Activated T-cell treated with anti-CD3 and anti-CD28 coated beads, Interleukin-2, amount 50 U/mL, for 4 hours (primary cell): Measurements from ENCODE around the gene ZCCHC24. TPM values are rescaled to one million over a fixed set of nuclear protein-coding genes. Genes with fewer than 3 reads are reported as not detected.

ENCODE experiments used
- ATAC-seq, 2 donors: fragments of 200-7000 bp; cut with Tn5 transposase; one replicate each; pipeline ENCODE4 v1.10.0; 2021
- DNase-seq: peaks from one replicate; pipeline ENCODE4 v3.0.0-alpha.2; 2020
- H3K27me3 Mint-ChIP-seq: one replicate; pipeline ENCODE4 v1.8.0; 2021; ENCODE audit warnings: low read depth, mixed read lengths
- H3K36me3 Mint-ChIP-seq: one replicate; pipeline ENCODE4 v1.8.0; 2022; ENCODE audit warnings: mixed read lengths; ENCODE audit not compliant: insufficient read depth
- H3K4me1 Mint-ChIP-seq: one replicate; pipeline ENCODE4 v1.8.0; 2021; ENCODE audit warnings: low read depth, mixed read lengths
- H3K4me3 Mint-ChIP-seq: one replicate; pipeline ENCODE4 v1.8.0; 2021; ENCODE audit warnings: mild to moderate bottlenecking, moderate library complexity, mixed read lengths
- H3K9me3 Mint-ChIP-seq: one replicate; pipeline ENCODE4 v1.8.0; 2021; ENCODE audit warnings: mixed read lengths
- total RNA-seq, 3 donors: library from RNA; stranded (reverse); gene quantifications; one replicate each; pipeline ENCODE4 v1.2.1, GENCODE V29; 2021

ZCCHC24 gene
- total RNA-seq, 3 donors from 2014 or later, result 0.26 to 0.92 (median 0.63) TPM

DNA sequence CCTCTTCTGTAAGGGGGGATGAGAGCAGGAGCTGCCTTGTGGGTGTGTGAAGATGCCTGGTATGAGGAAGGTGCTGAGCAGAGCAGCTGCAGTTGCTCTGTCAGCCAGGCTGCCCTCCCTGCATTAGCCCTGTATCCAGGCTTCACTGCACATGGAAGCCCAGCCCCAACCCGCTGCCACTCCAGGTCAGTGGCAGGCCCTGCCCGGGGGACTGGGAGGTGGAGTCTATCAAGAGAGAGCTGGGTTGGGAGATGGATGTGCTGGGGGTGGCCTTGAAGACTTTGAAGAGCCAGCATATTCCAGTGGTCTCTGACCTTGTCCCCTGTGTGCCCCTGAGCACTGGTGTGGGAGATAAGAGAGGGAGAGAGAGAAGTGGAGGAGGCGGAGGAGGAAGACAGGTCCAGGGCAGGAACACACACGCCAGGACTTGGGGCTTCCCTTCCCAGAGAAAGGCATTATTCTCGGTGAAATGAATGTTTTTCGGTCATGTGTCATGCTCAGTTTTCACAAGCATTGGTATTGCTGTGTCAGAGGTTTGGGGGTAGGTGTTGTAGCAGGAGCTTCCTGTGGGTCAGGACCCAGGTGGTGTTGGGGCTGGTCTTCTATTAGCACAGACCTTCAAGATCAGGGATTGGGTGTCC lies 95.5 kb downstream of the ZCCHC24 start:
- no peaks in the 10 kb centered on the region for H3K9me3 Mint-ChIP-seq
- H3K4me3 Mint-ChIP-seq, result peak overlapping the region; percentile 88
- H3K4me1 Mint-ChIP-seq, result peaks cover 34% of the 10 kb centered on the region
- ATAC-seq (no peak), DNase-seq (no peak)
- H3K36me3 Mint-ChIP-seq, result peaks cover 40% of the 10 kb centered on the region
- H3K27me3 Mint-ChIP-seq, result no peaks in the 10 kb centered on the region

DNA sequence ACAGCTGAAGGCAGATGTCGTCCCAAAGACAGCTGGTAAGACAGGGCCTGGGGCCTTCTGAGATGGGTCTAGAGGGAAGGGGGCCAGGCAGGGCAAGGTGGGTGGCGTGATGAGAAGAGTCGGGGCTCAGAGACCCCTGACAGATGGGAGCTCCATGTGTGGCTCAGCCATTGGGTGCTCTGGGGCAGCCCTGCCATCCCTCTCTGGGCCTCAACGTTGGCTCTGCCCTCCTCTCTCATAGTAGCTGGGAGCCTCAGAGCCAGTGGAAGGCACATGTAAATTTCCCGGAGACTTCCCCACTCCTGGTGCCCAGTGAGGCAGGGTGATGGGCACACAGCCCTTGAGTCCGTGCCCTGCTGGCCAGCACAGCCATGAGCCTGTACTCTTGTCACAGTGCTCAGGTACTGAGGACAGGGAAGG lies 96.3 kb downstream of the ZCCHC24 start:
- no peak for ATAC-seq

DNA sequence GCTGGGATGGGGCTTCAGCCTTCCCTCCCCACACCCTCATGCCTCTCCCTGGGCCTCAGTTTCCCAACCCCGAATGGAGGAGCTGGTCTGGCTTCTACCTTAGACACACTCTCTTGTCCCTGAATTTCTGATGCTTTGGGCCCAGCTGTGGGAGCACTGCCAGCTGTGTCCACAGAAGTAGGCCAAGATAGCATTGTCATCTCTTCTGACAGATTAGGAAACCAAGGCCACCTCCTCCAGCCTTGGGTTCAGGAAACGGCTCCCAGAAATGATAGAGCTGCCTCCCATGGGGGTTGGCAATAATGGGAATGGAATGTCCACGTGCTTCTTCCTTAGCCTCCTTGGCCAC lies 96.8 kb downstream of the ZCCHC24 start:
- H3K4me3 Mint-ChIP-seq, result peak overlapping the region; percentile 88
- no peaks in the 10 kb centered on the region for H3K9me3 Mint-ChIP-seq
- peaks cover 33% of the 10 kb centered on the region for H3K4me1 Mint-ChIP-seq
- no peak for ATAC-seq
- H3K27me3 Mint-ChIP-seq, result no peaks in the 10 kb centered on the region
- DNase-seq, result no peak
- peaks cover 29% of the 10 kb centered on the region for H3K36me3 Mint-ChIP-seq

More for the DNA sequence above, 96.3 kb downstream of the ZCCHC24 start:
- no peak for DNase-seq
- Mint-ChIP-seq H3K4me3 (peak overlapping the region; percentile 88), H3K27me3 (no peaks in the 10 kb centered on the region), H3K4me1 (peaks cover 36% of the 10 kb centered on the region), H3K9me3 (no peaks in the 10 kb centered on the region), H3K36me3 (peaks cover 33% of the 10 kb centered on the region)

DNA sequence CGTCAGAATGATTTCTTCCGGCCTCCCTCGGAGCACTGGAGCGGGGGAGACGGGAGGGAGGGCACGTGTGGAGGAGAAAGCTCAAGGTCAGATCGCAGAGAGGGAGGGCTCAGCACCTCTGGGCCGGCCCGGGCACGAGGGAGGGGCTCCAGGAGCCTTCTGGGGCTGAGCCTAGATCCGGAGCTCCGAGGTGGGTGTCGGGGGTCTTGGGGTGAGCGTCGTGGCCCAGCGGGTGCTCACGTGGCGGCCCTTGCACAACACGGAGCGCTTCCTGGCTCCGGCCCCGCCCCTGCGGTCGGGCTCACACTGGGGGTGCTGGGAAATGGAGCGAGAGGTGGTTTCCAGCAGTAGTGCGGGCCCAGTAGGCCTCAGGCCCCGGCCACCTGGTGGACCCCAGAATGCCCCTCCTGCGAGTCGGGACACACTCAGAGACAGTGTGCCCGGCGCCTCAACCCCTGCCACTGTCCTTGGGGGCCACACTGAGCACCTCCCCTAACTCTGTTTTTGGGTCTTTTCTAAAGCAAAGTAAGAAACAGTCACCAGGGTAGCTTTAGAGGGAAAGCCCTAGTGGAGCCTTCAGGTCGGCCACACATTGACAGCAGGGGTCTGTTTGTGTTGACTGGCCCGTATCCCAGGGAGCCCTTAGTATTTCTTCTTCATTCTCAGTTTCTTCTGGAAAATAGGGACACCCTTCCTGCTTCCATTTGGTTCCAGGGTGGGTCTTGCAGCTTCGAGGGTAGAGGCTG lies 97.4 kb downstream of the ZCCHC24 start:
- DNase-seq (peak; percentile 71), ATAC-seq (peak; percentile 65 to 69)
- peaks cover 30% of the 10 kb centered on the region for H3K4me1 Mint-ChIP-seq
- no peaks in the 10 kb centered on the region for H3K9me3 Mint-ChIP-seq
- H3K4me3 Mint-ChIP-seq, result peak overlapping the region; percentile 88
- no peaks in the 10 kb centered on the region for H3K27me3 Mint-ChIP-seq
- peaks cover 23% of the 10 kb centered on the region for H3K36me3 Mint-ChIP-seq

DNA sequence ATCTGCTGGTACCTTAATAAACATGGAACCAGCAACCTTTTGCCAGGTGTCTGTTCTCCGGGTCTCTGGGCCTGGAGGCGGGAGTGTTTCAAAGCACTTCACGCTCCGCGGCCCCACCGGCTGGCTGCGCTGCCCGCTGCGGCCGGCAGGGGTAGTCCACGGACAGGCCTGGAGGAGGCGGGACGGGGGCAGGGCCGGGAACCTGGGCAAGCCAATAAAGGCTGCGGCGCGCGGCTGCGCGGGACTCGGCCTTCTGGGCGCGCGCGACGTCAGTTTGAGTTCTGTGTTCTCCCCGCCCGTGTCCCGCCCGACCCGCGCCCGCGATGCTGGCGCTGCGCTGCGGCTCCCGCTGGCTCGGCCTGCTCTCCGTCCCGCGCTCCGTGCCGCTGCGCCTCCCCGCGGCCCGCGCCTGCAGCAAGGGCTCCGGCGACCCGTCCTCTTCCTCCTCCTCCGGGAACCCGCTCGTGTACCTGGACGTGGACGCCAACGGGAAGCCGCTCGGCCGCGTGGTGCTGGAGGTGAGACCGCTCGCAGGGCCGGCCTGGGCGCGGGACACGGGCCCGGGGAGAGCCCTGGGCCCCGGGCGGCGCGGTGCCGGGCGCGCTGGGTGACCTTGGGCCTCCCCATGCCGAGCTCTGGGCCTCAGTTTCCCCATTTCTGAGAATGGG lies 98.1 kb downstream of the ZCCHC24 start, which contains the start of gene PPIF:
Gene PPIF, plus strand, starts transcription at position 244 of the 668 bp plus-strand sequence. Its CDS starts 80 bp downstream, at position 324.
- peaks cover 30% of the 10 kb centered on the region for H3K4me1 Mint-ChIP-seq
- peak; percentile 88 to 93 for ATAC-seq
- H3K36me3 Mint-ChIP-seq, result peaks cover 17% of the 10 kb centered on the region
- H3K27me3 Mint-ChIP-seq, result no peaks in the 10 kb centered on the region
- peak within 1 kb of the TSS; percentile 88 for H3K4me3 Mint-ChIP-seq
- DNase-seq, result peak; percentile 95
- no peaks in the 10 kb centered on the region for H3K9me3 Mint-ChIP-seq

DNA sequence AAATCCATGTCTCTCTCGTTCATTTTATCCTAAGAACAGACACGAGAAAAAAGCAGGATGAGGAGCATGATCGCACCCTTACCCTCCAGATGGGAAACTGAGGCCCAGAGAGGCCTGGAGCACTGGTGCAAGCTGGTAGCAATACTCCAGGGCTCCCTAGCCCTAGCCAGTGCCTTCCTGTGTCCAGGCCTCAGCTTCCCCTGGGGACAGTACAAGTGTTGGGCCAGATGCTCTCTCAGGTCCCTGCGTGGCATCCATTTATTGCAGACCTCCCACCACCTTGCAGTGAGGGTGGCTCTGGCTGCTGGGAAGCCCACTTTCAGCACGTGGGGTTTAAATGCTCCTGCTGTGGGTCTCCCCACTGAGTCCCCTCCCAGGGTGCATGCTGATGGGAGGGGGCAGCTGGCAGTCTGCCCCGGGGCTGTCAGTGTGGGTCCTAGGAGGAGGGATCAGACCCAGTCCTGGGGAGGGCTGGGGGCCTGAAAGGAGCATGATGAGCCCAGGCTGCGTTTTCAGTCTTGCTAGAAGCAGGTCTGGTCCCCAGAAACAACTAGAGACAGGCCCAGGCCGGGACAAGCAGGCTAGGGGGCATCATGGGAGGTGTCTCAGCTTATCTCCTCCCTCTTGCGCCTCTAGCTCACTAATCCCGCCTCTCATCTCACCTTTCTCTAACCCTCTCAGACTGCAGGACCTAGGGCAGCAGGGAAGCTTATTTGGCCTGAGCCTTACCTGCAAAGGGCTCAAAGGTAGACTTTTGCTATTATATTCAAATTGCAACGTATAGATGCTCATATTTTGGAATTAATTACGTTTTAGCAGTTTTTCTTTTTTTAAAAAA lies 98.8 kb downstream of the ZCCHC24 start:
- Mint-ChIP-seq H3K36me3 (peaks cover 14% of the 10 kb centered on the region), H3K27me3 (no peaks in the 10 kb centered on the region), H3K4me1 (peaks cover 27% of the 10 kb centered on the region), H3K9me3 (no peaks in the 10 kb centered on the region), H3K4me3 (peak overlapping the region; percentile 88)
- DNase-seq, result no peak
- no peak for ATAC-seq

DNA sequence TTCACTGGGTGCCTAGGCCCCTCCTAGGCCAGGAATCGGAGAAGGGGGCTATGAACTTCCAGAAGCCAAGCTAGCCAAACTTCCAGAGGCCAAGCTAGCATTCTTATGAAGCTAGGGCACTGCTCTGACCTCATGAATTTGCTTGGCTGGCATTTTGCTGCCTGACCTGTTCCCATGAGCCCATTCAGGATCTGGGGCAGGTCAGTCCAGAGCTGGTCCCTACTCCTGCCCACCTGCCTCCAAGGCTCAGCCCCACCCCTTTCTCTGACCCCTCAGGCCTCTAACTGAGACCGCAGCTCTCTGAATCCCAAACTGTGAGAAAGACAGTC lies 99.4 kb downstream of the ZCCHC24 start:
- Mint-ChIP-seq H3K27me3 (no peaks in the 10 kb centered on the region), H3K4me3 (peak overlapping the region; percentile 40), H3K4me1 (peaks cover 27% of the 10 kb centered on the region), H3K9me3 (no peaks in the 10 kb centered on the region), H3K36me3 (peaks cover 14% of the 10 kb centered on the region)
- DNase-seq (no peak), ATAC-seq (no peak)

DNA sequence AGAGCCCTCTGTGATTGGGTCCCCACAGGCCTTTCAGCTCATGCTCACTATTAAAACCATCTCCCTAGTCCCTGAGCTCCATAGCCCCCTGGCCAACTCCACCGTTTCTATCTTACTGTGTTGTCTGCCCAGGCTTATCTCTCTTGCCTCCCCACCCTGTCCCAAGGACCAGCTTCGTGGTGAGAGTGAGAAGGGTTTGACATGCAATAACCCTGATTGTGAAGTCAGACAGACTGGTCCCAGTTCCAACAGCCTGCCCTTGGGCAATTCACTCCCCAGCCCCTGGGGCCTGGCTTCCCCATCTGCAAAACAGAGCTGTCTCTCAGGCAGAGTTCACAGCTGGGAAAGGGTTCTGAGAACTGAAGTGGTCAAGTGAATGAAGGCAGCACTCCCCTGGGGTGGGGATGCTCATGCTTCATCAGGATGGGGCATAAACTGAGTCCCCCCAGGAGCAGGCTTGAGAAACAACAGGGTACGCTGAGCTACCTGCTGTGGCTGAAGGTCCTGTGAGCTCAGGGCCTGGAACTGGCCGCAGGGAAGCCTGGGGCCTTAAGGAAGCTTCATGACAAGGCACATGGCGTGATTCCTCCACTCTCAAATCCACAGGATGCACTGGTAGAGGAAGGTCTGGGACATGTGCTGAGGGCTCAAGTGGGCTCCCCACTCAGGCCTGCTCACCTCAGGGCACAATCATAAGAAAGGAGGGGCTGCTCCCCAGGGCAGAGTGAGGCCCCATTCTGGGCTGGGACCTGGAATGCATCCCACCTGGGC lies 100.0 kb downstream of the ZCCHC24 start:
- no peak overlapping the region for H3K4me3 Mint-ChIP-seq
- H3K27me3 Mint-ChIP-seq, result no peaks in the 10 kb centered on the region
- DNase-seq, result no peak
- H3K9me3 Mint-ChIP-seq, result no peaks in the 10 kb centered on the region
- H3K36me3 Mint-ChIP-seq, result peaks cover 14% of the 10 kb centered on the region
- ATAC-seq, result no peak
- H3K4me1 Mint-ChIP-seq, result peaks cover 29% of the 10 kb centered on the region

DNA sequence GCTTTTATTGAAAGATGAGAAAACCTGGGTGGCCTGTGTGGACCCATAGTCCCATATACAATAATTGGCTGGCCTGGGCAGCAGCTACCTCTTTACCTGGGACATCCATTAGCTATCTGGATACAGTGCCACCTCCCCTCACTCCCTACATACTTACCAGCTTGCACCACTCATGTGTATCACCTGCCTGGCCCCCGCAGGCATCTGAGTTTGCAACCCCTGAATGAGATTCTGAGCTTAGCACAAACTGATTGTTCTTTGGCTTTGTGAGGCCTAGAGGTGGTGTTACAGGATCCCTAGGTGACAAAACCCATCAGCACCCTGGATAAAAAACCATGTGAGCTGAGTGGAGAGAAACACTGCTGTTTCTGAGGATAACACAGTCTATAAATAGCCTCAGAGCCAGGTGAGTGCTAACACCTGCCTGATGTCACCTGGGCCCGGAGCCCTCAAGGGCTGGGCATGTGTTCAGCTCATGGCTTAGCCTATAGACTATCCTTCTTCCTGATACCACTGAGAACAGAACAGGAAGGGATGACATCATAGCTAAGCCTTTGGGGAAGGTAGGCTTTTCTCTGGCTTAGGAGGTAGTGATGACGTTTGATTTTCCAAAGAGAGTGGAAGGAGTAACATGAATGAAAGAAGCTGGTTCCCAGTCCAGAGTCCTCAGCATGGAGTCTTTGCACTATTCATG lies 100.8 kb downstream of the ZCCHC24 start:
- Mint-ChIP-seq H3K27me3 (no peaks in the 10 kb centered on the region), H3K36me3 (peaks cover 9% of the 10 kb centered on the region), H3K4me1 (peaks cover 24% of the 10 kb centered on the region), H3K9me3 (no peaks in the 10 kb centered on the region), H3K4me3 (no peak overlapping the region)
- no peak for DNase-seq
- no peak for ATAC-seq

DNA sequence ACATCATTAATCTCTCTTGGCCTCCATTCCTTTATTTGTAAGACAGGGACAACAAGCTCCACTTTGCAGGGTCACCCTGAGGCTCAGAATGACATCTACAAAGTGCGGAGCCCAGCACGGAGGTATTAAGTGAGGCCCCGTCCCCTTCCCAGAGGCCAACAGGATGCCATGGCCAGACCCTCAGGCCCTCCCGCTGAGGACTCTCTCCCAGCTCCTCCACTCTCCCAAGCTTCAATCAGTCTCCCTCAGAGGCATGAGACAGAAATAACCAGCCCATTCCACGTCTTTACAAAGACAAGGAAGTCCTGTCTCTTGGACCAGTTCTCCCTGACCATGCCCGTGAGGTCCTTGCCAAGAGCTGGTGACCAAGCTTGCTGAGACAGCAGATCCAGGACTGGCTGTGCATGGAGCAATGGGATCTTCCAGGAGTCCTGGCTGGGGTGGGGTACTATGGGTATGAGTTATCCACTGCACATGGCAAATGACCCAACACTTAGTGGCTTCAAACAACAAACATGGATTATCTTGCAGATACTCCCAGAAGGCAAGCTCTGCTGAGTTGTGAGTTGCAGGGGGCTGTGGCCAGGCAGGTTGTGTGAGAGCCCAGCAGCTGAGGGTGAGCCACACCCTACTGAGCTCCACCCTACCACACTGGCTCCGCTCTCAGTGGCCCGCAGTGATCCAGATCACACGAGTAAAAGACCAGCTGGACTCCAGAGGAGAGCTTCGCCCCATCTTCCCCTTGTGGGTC lies 102.4 kb downstream of the ZCCHC24 start:
- Mint-ChIP-seq H3K4me1 (peaks cover 10% of the 10 kb centered on the region), H3K9me3 (no peaks in the 10 kb centered on the region), H3K4me3 (no peak overlapping the region), H3K36me3 (no peaks in the 10 kb centered on the region), H3K27me3 (no peaks in the 10 kb centered on the region)
- DNase-seq, result no peak
- ATAC-seq, result no peak

DNA sequence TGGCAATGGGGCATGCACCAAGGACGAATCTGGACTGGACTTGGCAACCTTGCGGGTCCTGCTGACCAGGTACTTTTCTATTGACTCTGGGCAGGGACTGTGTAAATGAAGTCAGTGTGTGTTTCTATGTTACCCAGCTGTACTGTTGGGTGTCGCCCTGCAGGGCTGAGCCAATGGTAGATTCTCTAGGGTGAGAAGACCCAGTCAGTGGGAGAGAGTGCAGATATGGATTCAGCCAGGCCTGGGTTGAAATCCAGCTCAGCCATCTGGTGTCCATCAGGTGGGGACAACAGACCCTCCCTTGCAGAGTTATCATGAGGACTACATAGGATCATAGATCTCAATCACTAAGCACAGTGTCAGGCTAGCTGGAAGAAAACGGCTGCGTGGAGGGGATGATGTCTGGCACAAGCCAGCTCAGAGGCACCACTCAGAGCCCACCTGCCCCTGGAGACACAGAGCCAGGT lies 103.1 kb downstream of the ZCCHC24 start:
- H3K9me3 Mint-ChIP-seq, result no peaks in the 10 kb centered on the region
- ATAC-seq, result no peak
- DNase-seq, result no peak
- H3K4me1 Mint-ChIP-seq, result peaks cover 10% of the 10 kb centered on the region
- no peak overlapping the region for H3K4me3 Mint-ChIP-seq
- H3K36me3 Mint-ChIP-seq, result no peaks in the 10 kb centered on the region
- H3K27me3 Mint-ChIP-seq, result no peaks in the 10 kb centered on the region

DNA sequence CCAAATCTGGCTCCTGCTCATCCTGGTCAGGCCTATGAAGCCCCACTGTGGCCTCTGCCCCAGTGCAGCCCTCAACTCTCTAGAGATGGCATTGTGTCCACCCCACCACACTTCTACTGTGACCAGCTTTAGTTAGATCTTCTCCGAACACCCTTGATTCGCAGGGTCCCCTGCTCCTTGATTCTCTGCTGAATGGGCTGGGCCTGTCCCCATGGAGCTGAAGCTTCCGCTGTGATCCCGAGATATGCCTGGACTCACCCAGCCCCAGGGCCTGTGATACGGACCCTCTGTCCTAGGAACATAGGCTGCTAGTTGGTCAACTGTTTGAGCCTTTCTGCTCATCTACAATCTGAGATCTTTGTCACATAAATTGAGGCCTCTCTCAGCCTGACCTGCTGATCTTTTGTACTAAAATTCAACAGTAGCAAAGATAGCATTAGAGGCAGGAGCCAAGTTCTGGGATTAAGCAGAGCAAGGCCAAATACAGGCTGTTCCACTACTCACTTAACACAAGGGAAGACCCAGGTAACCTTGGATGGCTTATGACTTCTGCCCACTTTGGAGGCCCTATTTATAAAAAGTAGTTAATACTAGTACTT lies 104.7 kb downstream of the ZCCHC24 start:
- Mint-ChIP-seq H3K36me3 (no peaks in the 10 kb centered on the region), H3K4me3 (no peak overlapping the region), H3K4me1 (peaks cover 8% of the 10 kb centered on the region), H3K9me3 (no peaks in the 10 kb centered on the region), H3K27me3 (no peaks in the 10 kb centered on the region)
- DNase-seq (no peak), ATAC-seq (no peak)
